Stimulated activated CD4-positive, alpha-beta T cell treated with anti-CD3 and anti-CD28 coated beads, TNF-alpha, amount 100 ng/mL, for 4 hours (primary cell): Measurements from ENCODE around the gene MAN2A1.
"Not testable (repeated sequence)": the region's sequence is repeated elsewhere in the genome, so short reads cannot be mapped to it uniquely, and the experiment has no call there.

Experiments used
- DNase-seq, 3 experiments: peaks; one replicate each; pipeline ENCODE4 v3.0.0-alpha.2; 2020; ENCODE audit warnings: low read depth in 3 of 3

The MAN2A1 gene

DNA sequence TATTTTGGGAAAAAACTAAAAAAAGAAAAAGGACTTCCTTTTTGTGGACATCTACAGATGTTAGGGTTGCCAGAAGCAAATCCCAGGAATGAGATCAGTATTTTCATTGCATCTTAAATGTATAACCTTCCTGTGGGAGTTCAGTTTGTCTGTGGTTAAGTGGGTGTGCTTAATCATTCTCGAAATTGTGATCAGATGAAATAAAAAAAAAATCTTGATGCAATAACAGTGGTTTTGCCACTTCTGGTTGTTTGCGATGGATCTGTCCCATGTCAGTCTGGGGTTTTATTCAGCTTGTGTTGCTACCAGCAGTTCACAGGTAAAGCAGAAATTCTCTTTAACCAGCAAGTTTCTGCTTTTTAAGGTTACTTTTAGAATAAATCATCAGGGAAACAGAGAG is 179.0 kb downstream of the MAN2A1 start:
- no peak for DNase-seq

DNA sequence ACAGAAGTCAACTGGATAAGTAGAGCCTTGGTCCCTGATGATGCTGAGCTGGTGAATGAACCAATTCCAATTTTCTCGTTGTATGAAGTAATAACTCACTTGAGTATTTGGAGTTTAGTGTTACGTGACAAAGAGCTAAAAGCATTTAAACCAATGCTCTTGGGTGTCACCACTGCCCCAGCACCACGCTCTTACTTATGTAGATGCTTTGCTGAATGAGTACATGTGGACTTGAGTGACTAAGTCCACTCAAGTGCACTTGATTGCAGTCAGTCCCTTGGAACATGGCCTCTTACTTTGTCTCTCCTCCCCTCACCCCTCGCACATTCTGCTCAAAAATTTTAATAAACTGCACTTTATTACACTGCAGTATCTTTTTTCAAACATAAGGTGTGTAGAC is 184.0 kb downstream of the MAN2A1 start:
- no peak for DNase-seq

DNA sequence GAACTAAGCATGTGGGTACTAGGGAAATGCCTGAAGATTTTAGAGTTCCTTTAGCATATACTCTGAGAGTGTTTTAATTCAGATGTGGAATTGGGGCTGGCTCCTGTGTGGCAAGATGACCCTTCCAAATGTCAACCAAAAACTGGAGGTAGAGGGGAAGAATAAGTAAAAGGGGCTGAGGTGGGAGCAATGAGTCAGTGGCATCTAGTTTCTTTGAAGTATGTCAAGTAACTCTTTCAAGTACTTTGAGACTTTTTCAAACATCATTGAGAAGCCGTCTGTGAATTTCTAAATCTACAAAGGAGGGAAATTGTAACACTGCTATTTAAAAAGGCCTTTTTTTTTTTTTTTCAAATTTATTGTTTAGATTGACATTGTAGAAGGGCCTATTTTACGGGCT is 184.4 kb downstream of the MAN2A1 start:
- DNase-seq, result no peak

DNA sequence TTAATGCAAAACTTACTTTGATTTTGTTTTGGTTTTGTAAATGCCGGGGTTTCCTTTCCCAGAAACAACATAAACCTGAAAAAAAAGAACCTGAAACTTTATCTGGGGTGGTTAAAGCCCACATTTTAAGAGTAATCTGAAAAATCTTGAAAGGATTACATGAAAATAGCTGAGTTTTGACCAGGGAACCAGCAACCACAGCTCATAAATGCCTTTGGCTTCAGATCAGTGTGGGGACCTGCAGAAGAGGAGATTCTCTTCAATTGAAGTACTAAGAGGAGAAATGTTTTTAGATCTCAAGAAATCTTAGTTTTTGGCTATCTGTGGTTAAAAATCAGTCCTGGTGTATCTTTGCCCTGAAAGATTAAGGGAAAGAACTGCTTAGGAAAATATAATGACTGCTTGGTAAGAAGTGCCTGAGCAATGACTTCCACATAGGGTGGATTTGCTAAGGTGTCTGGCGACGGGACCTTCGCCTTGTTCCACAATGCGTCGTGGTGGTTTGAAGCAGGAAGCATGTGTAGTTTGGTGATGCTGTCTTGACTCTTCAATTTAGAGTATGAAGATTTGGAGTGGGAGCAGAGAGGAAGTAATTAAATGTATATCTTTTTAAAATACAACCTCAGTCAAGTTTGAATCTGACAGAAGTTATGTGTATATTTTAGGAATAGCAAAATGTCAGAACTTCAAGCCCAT is 186.5 kb downstream of the MAN2A1 start:
- no peak for DNase-seq

DNA sequence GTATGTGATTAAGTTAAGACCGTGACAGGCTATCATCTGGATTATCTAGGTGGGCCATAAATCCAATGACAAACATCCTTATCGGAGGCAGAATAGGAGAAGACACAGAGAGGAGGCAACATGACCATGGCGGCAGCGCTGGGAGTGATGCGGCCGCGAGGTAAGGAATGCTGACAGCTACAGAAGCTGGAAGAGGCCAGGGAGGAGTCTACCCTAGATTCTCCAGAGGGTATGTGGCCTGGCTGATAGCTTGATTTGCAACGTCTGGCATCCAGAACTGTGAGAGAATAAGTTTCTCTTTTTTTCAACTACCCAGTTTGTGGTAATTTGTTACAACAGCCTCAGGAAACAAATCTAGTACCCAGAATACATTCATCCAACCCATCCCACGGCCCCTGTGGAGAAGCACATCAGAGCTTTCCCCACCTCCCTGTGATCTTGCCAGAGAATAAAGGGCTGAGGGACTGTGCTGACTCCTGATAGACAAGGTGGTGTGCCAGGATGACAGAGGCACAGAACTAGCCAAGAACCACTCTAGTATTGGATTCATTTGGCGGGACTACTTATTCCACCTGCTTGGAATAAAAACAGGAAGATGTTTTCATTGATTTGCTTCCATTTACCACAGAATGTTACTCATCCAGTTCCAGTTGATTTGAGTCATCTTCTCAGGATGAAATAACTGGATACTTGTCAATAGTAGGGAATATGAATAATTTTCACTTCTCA is 187.4 kb downstream of the MAN2A1 start:
- no peak for DNase-seq

DNA sequence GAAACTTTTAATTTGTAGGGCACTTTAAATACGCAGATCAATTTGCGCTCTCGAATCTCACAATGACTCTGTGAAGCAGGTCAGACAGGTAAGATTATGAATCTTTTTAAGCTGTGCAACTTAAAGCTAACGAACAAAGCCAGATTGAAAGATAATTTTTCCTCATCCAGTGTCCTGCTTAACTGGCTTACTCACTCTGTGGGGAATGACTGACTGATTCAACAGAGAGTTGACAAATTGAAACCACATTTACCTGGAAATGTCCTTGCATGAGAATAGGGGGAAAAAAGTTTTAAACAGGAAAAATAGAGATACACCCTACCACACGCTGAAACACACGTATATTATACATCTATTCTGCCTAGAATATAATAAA is 187.9 kb downstream of the MAN2A1 start:
- no peak for DNase-seq

DNA sequence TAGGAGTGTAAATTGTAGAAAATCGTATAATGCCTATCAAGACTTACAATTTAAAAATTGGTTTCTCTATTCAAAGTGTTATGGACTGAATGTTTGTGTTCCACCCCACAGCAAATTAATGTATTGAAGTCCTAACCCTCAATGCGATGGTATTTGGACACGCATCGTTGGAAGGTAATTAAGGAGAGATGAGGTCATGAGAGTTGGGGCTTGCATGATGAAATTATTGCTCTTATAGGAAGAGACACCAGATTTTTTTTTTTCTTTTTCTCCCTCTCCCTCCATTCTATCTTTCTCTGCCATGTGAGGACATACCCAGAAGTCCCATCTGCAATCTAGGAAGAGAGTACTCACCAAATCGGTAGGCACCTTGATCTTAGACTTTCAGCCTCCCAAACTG is 189.2 kb downstream of the MAN2A1 start:
- no peak for DNase-seq

DNA sequence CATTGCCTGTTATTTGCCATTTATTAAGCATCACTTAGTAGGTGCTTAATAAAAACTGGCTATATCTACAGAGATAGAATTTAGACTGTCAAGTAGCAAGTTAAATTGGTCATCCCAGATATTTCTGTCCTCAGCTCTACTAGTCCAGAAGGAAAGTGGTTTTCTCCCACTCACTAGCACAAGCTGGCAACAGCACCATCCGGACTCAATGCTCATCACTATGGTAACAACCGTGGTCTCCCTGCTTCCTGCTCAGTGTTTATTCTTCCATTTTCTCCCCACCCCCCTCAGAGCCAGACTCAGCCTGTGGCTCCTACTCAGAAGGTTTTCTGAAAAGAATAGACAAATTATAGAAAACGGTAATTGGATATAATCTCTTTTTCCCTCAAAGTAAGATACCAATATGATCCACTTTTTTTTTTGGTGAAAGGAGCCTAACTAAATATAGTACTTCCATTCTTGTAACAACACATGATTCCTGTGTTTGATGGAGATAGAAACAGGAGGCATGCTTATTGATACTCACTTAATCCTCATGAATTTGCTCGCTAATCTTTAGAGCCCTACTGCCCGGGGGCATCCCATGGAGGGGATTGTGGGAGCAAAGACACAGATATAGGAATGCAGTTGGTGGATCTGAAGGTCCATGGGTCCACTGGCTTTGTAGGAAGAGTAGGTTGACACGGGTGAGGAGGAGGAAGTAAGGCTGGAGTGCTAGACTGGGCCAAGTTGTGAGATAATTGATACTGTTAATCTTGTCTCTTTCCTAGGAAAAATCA is 191.4 kb downstream of the MAN2A1 start:
- no peak for DNase-seq

DNA sequence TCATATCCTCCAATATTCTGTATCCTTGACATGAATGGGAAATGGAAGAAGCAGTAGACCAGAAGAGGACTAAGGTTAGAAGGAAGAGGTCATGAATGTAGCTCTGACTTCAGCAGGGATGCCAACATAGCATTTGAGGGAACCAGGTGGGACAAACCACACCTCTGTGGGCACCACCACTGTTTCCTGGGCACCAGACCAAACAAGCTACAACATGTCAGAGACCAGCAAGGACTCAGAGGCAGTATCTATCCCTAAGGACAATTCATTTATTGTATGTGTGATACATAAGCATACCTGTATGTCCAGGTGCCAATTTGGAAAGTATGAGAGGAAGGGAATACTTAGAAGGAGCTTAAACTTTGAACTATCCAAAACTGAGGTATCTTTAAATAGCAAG is 192.8 kb downstream of the MAN2A1 start:
- DNase-seq, result no peak

DNA sequence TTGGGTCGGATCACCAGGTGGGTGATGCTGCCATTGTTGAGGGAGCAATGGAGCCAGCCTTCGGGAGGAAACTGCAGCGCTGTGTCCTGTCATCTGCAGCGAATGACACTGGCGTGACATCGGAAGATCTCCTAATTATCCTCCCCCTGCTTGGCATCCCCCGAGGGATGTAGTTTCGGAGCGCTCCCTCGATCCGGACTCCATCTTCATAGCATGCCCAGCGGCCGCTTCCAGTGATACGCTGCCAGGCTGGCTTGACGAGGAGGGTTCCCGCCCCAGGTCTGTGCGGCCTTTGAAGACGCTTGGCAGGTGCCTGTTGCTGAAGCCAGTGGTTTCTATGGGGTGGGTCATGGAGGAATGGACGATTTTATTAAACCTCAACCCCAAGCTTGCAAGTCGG is 194.9 kb downstream of the MAN2A1 start:
- DNase-seq, result no peak

DNA sequence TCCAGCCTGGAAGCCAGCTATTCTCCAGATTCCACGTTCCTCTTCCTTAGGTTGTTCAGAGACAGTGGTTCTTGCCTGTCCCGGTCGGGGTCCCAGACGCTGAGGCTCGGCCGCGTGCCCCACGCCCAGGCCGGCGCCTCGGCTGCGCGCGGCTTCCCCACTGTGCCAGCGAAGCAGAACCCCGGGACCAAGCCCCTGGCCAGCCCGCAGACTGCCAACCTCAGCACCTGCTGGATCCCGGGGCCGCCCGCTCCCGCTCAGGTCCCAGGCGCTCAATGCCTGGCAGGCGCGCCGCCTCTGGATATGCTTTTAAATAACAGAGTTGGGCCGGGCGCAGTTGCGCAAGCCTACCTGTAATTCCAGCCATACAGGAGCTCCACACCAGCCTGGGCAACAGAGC is 195.5 kb downstream of the MAN2A1 start:
- no peak for DNase-seq

DNA sequence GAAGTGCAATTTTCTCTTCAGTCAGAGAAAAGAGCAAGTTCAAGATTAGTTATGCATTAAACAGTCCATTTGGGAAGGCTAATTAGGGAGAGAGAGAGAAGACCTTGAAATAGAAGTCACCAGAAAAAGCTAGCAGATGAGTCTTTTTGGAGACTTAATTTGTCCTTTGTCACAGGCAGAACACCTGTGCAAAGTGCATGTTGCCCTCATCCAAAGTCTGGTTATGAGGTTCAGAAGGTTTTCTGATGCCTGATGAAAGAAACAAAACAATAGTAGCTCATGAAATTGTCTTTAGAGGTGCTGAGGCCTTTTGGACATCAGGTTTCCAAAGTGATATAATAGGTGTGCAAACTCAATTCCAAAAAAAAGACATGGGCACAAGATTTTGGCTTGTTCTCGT is 199.3 kb downstream of the MAN2A1 start:
- DNase-seq, result no peak

DNA sequence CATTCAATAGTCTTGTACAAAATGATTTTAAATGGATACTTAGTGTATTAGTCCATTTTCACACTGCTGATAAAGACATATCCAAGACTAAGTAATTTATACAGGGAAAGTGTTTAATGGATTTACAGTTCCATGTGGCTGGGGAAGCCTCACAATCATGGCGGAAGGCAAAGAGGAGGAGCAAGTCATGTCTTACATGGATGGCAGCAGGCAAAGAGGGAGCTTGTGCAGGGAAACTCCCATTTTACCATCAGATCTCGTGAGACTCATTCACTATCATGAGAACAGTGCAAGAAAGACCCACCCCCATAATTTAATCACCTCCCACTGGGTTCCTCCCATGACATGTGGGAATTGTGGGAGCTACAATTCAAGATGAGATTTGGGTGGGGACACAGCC is 203.5 kb downstream of the MAN2A1 start:
- not testable (repeated sequence) for DNase-seq

DNA sequence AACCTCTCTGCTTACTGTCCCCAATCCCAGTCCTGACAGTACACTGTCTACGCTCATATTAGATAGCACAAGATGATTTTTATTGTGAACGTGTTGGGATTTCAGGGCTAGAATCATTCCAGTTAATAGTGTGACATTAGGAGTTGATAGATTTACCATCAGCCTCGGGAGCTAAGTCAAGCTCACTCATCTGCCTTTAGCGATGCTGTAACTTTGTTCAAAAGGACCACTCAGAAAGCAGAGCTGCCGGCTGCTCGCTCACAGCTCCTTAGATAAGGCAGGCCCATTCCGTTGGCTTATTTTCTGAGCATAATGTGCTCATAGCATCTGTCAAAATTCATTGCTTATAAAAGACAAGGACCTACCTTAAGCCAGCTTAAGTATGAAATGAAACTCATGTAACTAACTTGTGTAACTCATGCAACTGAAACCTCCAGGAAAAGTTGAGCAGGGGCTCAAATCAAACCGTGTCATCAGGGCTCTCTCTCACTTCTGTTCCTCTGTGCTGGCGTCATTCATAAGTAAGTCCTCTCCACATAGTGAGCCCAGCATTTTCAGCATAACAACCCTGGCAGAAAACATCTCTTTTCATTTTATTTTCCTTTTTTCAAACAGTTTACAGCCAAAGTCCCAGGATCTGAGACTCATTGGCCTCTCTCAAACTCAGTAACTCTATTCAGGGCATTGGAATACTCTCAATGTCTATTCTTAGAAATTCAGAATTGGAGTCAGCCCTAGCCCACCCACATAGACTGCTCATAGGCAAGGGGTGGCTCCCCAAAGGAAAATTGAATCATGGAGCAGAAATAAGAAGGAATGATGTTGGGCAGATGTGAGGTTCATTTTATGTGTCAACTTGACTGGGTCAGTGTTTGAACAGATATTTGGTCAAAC is 208.8 kb downstream of the MAN2A1 start:
- DNase-seq, result no peak

DNA sequence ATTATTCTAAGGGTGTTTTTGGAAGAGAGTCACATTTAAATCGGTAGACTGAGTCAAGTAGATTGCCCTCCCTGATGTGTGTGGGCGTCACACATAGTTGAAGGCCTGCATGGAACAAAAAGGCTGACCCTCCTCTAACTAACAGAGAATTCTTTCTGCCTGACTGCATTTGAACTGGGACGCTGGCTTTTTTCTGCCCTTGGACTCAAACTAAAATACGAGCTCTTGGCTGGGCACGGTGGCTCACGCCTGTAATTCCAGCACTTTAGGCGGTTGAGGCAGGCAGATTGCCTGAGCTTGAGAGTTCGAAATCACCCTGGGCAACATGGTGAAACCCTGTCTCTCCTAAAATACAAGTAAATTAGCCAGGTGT is 209.4 kb downstream of the MAN2A1 start:
- no peak for DNase-seq

DNA sequence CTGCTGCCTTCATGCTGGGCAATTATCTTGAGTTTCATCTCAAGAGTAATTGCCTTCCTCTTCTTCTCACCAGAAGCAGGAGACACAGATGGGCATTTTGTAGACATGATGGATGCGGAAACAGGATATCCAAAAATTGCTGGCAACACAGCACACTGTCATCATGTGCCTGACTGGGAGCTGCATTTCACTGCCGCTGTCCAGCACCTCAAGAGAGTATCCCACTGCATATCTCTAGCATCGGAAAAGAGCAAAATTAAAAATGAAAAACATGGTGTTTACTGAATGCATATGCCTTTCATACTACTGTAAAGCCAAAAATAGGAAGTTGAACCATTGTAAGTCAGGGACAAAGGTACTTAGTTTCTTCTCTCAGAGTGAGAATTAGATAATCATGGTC is 210.7 kb downstream of the MAN2A1 start:
- DNase-seq, result no peak

DNA sequence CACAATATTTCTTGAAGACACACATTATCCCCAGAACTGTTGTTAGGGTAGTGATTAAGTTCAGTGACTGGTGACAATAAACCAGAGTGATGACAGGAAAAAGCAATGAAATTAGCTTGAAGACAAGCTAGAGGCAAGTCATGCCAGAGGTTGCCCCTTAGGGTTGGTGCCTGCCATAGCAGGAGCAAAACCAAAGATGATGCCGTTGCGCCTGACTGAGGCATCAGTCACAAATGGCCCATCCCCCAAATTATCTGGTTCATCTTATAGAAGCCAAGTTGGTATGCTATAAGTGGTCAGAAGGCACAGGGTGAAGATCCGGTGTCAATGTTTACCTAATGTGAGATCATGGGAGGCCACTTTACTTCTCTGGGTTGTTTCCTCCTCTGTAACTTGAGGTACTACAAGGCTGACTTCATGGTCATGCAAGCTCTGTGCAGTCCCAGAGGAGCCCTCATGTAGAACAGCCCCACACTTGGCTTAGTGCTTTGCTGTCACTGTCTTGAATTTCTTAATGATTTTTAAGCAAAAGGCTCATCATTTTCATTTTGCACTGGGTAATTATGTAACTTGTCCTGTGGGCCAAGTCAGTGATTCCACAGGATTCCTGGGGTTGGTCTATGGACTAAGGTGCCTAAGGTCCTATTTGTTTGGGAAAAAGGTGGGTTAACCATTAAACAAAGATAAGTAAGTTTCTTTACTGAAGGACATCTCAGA is 211.3 kb downstream of the MAN2A1 start:
- no peak for DNase-seq

DNA sequence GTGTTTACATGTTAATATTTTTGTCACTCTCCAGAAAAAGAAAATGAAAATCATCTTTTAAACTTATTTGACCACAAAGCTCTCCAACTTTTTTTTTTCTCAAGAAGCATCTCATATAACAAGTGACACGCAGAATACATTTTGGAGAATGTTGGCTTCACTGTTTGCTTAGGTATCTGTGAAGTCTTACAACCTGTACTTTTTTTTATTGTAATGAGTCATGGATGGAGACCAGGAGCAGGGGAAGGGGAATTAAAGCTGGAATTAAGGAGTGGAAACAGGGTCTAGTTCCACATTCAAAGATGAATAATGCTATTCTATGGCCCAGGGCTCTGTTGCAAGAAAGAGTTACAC is 211.9 kb downstream of the MAN2A1 start:
- DNase-seq, result no peak

DNA sequence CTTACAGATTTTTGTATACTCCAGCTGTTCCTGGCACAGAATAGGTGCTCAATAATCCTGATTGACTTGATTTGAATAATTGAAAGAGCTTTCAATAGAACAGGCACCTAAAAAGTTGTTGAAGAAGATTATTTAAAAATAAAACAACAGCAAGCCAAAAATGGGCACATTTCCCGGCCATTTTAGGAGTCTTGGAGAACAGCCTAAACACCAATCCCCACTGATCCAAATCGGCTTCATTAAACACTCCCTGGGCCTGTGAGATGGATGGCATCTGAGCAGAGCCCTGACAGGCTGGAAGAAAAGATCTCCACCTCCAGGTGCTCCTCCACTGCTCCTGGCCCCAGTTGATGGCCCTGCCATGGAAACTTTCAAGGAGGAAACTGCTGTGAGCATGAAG is 213.3 kb downstream of the MAN2A1 start:
- DNase-seq, result no peak

DNA sequence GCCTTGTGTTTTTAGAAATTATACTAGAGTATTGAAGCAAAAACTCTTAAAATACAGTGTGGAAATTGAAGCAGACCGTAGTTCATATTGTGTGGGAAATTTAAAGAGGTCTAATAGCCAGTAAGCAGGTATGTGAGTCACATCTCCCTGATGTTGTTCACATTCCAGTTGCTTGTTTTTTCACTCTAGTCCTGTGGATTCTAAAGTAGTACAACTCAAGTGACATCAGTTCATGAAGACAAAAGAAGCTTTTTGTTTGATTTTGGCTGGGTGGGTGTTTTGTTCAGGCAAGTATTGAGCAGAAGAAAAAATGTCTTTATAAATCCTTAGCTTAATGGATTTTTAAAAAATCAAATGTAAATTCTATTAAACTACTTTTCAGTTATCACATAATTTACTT is 216.2 kb downstream of the MAN2A1 start:
- DNase-seq, result no peak

DNA sequence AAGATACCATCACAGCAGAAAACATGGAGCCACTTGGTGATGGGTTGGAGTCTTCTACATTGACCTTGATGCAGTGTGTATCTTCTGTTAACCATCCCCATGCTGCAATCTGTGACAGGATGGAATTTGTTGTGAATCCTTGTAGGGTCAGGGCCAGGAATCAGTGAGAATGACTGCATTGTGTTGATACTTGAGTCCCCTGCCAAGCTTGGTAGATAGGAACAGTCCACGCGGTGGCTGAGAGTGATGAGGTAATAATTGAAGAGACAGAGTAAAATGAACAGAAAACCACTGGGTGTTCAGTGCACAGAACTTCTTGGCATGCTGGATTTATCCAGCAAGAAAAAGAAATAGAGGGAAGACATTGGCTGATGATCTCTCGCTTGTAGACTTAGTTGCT is 217.5 kb downstream of the MAN2A1 start:
- DNase-seq, result no peak
